Endometrial microvascular endothelial cells (primary cell): Measurements from ENCODE around the gene MCF2L. TPM values are rescaled to one million over a fixed set of nuclear protein-coding genes. Genes with fewer than 3 reads are reported as not detected.

ENCODE experiments used
- in situ Hi-C: cut with HindIII; loops from 2 replicates; pipeline ENCODE4 v1.10.0; 2017; ENCODE audit warnings: low sequenced_read_pairs, low pct_unique_long_range_greater_than_20kb; ENCODE audit errors: inconsistent ontology term
- total RNA-seq: library from RNA; depleted of rRNA; stranded (reverse); fragments of >200 nt; gene quantifications from one replicate; pipeline ENCODE4 v1.2.3, GENCODE V29; 2015; ENCODE audit errors: inconsistent ontology term

MCF2L gene
- total RNA-seq, 1 donor from 2014 or later, result 5.3 TPM

DNA sequence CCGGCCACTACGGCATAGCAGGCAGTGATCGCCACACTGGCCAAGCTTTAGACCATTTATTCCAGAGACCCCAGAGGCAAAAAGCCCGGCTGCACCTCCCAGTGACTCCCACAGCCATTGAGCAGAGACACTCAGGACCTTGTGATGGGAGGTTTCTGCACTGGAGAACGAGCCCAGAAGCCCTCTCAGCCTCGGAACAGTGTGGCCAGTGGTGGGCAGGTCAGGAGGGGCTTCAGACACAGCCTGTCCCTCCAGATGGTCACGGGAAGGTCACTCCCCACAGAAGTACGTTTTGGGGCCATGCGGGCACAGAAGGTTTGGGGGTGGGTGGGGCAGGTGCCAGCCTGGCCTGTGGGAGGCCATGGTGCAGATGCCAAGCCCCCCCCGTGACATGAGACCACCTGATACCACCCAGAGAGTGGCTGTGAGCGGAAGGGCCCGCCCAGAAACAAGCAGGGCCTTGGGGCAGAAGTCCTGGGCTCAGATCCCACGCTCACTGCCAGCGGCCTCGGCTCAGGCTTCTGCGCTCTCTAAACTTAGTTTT is 153.0 kb downstream of the MCF2L start:
- in situ Hi-C loops, result no loop called here

DNA sequence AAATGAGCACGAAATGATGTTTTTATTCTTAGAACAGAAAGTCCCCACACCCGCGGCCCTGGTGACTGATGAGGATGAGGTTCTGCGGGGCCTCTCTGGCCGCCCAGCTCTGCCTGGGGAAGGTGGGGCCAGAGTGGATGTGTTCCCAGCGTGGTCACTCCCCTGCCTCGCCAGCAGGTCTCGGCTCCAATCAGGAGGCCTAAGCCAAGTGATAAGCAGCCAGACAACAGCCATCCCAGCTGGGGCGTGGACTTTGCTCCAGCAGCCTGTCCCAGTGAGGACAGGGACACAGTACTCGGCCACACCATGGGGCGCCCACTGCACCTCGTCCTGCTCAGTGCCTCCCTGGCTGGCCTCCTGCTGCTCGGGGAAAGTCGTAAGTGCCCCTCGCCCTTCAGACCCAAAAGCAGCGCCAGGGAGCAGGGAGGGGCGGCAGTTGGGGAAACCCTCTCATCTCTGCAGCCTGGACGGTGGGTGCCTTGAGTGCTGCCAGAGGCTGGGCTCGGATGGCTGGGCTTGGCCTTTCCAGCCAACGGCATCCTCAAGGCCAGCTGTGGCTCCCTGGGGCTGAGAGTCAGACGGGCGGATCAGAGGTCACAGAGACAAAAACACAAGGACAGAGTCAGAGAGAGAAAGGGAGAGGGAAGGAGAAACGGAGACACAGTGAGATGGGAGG is 153.7 kb downstream of the MCF2L start, which contains the start of gene F10:
Gene F10 (plus strand): TSS at position 250 of the 676 bp plus-strand sequence. CDS start 57 bp downstream, at position 307.
- in situ Hi-C loops, result no loop called here

DNA sequence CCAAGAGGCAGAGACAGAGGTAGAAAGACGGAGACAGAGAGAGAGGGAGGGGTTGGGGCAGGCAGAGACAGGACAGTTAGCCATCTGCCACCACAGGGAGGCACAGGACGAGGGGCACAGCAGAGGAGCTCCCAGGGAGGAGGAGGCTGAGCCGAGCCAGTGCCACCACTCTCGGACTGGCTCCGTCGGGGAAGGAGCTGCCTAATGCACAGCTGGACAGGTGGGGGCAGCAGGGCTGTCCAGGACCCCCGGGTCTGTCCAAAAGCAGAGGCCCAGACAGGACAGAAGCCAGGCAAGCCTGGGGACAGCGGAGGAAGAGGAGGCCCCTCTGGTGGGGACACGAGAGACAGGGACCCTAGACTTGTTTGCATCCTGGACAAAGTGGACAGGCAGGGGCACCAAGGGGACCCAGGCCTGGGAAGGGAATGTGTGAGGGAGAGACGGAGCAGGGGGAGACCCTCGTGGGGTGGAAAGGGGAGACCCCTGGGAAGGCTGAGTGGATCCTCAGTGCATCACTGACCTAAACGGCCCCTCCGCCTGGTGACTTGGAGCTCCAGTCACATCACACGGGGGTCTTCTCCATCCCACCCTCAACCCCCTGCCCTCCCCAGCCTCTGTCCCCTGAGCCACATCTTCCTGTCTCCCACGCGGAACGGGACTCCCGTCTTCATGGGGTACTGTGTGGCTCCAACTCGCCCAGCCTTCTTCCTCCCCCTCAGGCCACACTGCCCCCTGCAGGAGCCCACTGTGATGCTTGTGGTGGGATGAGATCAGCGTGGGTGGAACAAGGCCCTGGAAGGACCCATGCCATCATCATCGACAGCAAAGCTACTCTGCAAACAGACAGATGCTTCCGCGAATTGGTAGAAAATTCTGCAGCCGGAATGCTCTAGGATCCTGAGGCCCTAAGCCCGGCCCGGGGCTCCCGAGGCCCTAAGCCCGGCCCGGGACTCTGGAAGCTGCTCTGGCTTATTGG is 154.5 kb downstream of the MCF2L start:
- in situ Hi-C loops, result no loop called here

DNA sequence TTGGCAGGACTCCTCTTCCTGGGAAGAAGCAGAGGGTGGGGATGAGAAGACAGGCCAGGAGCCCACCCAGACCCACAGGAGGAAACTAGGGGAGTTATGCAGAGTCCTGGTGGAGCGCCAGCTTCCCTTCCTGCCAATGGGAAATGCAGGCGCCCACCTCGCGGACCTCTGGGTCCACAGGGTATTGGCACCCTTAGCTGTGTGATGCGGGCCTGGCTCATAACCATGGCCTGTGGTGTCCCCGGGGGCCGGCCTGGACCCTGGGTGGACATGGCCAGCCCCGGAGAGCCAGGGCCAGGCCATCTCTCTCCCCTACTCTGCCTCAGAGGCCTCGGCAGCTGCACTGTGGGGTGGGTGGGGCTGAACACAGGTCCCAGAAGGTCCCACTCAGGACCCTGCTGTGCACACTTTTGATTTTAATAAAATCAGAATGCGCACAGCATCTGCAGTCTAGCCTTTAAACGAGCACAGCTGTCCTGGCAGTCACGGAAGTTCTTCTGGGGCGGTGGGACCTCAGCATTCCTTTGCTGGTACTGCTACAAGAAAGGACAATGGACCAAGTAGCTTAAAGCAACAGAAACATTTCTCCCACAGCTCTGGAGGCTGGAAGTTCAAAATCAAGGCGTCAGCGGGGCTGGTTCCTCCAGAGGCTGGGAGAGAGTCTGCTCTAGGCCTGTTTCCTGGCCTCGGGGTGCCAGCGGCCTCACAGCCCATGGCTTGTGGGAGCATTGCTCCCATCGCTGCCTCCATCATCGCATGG is 155.4 kb downstream of the MCF2L start:
- in situ Hi-C loops, result no loop called here

DNA sequence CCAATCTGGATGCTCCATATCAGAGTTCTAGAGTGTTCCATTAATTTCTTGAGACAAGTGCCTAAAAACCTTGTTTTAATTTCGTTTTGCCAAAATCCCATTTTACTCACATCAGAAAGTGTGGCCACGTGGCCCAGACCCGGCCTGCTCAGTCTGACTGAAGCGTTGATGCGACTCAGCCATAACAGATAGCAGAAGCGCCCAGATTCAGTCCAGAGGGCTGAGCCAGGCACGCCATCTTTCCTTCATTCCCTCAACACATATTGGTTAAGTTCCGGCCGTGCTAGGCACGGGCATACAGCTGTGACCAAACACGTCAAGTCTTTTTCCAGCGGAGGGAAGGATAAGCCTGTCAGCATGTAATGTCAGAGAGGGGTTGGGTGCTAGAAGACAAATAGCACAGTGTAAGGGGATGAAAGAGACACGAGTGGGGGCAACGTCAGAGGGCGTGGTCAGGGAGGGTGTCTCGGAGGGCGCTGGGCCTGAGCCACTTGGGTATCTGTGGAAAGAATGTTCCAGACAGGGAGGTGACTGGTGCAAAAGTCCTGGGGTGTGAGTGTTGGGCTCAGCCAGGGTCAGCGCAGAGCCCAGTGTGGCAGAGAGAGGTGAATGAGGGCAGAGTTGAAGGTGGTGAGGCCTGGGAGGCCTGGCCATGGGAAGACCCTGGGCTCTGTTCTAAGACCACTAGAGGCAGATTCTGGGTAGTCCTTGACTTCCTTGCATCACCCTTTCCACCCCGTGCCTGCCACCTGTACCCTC is 156.7 kb downstream of the MCF2L start:
- in situ Hi-C loops, result no loop called here

DNA sequence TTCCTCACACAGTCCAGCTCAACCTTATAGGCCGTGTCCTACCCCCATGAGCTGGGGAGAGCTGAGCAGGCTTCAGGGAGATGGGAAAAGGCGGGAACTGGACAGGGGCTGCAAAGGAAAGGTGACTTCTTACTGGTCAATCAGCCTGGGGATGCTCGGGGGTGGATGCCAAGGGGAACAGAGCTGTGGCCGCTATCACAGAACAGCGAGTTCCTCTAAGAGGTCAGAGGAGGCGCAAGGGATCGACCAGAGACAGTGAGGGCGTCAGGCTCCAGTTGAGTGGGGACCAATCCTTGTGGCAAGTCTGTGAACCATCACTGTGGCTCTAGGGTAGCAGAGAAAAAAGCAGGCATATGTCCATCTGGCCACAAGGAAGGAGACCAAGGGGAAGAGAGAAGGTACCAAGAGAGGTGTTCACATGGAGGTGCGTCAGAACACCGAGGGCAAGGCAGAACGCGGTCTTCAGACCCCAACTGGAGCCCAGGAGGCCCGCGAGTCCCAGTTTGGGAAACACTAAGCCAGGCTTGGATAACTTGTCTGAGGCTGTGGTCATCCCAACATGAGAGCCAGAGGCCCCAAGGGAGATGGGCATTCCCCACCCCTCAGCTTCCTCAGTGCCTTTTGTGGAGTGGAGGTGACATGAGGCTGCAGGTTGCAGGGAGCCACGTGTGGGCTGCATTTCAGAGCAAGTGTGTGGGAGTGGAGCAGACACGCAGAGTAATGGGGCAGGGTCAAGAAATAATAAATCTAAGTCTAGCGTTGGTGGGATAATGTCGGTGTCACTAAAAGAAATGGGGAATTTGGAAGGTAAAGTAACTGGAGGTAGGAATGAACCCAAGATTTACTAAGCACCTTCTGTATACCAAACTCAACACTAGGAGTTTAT is 157.5 kb downstream of the MCF2L start:
- in situ Hi-C loops, result no loop called here

DNA sequence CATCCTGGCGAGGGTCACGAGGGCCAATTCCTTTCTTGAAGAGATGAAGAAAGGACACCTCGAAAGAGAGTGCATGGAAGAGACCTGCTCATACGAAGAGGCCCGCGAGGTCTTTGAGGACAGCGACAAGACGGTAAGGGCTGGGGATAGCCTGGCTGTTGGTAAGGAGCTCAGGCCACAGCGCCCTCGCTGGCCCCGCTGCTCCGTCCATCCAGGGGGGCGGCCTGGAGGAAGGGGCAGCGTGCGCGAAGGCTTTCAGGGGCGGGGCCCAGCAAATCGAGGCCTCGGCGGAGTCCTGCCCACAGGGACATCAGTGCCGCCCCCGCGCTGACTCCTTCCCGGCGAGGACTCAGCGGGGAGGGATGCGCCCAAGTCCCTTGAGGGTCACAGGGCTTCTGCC is 160.5 kb downstream of the MCF2L start:
- in situ Hi-C loops, result no loop called here

DNA sequence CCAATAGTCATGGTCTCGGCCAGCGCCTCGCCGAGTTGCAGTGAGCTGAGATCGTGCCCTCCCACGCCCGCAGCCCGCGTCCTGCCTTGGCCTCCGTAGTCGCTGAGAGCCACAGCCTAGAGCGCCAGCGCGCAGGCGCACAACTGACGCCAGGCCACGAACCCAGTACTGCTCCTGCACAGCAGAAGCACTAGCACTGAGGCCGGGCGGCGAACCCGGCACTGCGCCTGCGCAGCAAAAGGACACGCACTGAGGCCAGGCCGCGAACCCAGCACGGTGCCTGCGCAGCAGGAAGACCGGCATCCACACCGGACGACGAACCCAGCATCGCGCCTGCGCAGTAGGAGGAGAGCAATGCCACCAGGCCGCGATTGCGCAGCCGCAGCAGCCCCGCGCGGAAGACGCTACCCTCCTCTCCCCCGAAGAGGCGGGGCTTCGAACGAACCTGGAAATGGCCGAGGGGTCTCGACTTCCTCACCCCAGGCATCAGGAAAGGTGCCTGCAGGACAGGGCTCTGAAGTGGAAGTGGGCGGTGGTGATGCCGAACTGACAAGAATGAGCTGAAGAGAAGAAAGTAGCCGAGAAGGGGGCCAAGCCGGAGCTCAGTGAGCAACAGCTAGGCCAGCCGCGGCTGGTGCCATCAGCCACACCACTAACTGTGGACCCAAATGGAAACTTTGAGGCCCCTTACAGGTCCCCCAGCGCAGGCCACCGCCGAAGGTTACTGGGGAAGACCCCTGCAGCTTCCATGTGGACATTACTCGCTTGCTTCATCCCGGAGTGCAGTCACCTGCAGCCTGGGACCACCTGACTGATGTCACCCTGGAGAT is 161.1 kb downstream of the MCF2L start:
- in situ Hi-C loops, result no loop called here

DNA sequence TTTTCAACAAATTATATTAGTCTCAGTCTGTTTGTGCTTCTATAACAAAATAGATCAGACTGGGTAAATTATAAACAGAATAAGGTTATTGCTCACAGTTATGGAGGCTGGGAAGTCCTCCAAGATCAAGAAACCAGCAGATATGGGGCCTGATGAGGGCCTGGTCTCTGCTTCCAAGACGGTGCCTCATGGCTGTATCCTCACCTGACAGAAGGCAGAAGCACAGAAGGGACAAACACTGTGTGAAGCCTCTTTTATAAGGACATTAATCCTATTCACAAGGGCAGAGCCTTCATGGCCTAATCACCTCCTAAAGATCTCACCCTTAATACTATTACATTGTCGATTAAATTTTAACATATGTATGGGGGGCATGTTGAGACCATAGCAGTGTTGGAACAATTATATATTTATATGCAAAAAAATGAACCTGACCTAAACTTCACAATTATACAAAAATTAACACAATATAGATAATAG is 166.3 kb downstream of the MCF2L start:
- in situ Hi-C loops, result no loop called here

DNA sequence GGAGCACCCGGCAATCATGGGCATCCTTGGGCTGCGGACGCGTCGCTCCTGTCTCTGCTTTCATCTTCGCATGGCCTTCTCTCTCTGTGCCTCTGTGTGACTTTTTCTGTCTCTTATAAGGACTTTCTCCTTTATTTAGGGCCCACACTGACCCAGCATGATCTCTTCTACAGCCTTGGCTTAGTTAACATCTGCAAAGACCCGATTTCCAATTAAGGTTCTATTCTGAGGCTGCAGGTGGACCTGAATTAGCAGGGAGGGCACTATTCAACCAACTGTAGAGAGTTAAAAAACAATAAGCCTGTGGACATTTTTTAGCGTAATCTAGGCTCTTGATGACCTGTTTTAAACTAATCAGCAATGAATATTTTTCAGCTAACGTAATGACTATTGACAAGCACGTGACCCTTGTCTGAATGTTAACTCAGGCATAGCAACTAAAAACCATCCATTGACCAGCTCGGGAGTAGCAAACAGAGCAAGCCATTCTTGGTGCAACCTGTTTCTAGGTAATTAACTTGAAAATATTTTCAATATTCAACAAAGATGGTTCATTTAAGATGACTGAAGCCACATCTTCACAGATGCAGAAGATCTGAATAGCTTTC is 168.8 kb downstream of the MCF2L start:
- in situ Hi-C loops, result no loop called here

DNA sequence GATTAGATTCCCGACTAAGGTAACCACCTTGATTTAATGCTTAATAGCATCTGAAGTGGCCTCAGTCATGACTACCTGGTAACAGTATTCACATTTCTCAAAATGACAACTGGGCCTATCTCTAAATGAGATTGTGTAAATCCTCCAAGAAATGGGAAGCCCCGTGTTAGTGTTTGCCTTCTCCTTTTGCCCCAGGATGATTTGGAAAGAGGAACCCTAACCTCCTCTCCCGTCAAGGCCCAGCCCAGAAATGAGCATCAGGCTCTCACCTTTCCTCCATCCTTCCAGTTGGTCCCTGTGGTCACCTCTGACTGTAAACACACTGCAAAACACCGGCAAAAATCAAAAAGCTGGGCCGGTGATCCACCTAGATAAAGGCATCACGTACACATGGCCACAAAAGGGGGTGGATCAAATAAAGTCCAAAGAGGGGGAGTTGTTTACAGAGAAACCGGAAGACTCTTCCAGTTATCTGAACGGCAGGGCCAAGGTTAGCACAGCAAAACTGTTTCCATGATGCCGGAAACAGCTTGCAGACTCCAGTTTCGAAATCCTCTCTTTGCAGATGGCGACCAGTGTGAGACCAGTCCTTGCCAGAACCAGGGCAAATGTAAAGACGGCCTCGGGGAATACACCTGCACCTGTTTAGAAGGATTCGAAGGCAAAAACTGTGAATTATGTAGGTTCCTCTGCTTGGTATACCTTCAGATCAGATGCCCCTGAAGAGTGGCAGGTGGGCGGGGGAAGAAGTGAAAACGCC is 170.0 kb downstream of the MCF2L start:
- in situ Hi-C loops, result no loop called here

DNA sequence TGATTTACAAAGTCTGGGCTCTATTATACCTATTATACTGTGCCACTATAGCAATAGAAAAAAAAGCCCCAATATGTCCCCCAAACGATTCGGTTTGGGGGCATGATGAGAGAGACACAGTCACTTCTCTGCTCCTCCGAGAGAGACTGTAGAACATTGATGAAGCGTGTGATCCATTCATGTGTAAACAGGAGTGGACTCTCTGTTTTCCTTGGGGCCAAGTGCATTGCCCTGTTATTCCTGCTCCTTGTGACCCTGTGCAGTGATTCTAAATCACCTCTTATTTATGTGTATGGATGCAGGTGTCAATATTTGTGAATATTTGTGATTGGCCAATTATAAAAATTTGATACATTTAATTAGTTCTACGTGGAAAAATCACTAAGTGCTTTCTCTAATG is 170.6 kb downstream of the MCF2L start:
- in situ Hi-C loops, result no loop called here

DNA sequence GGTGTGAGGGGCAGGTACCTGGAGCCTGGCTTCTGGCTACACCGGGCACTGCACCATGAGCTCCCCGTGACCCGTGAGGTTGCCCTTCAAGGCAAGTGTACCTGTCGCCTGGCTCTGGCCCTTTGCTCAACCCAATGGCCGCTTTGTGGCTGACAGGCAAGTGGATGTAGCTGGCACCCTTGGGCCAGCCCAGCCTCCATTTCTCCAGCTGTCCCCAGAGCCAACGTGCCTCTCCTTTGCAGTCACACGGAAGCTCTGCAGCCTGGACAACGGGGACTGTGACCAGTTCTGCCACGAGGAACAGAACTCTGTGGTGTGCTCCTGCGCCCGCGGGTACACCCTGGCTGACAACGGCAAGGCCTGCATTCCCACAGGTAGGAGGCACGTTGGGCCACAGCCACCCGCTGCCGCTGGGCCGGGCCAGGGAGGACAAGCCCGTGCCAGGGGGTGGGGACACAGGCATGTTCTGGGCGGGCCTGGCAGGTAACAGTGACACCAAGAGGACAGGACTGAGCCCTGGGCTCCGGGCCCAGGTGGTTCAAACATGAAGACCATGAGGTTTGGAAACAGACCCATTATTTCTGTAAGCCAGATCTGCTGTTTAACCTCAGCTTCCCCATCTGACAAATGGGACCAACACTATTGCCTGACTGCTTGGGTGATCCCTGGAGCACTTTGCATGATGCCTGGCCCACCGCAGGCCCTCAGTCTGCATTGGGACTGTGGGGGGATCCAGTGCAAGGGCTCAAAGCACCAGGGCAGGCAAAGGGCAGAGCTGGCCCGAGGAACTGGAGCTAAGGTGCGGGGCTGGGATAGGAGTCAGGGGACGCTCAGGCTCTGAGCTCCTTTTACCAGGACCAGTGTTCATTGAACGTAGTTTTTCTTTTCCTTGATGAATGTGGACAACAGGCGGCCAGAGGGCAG is 171.9 kb downstream of the MCF2L start:
- in situ Hi-C loops, result no loop called here

DNA sequence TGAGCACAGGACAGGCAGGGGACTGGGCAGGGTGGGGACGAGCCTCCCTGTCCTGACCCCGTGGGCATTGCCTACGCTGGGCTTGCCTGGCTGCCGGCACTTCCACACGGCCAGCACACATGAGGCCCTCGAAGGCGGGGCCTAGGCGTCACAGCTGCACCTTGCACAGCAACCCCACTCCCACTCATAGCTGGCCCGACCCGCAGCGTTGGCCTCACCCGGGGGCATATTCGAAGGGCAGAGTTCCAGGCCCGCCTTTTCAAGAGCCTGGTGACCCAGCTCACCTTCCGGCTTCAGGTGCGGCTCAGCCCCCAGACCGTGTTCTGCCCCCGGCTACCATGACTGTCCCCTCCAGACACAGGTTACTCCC is 172.6 kb downstream of the MCF2L start:
- in situ Hi-C loops, result no loop called here

DNA sequence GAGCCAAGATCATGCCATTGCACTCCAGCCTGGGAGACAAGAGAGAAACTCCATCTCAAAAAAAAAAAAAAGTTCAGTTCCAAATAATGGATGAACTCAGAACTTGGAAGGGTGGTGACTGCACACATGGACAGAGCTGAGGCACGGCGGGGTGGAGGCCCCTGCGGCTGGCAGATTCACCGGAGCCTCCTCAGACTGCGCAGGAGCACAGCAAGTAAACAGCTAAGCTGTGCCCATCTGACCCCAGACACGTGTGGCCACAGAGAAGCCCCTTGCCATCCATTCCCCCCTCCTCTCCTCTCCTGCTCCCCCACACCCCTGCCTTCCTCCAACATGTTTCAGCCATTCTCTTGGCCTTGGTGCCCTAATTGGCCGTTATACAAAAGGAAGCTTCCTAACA is 173.9 kb downstream of the MCF2L start:
- in situ Hi-C loops, result no loop called here
